ENCODE data around the gene TSPOAP1. TPM values are rescaled to one million over a fixed set of nuclear protein-coding genes. Genes with fewer than 3 reads are reported as not detected.
A peak's percentile ranks its signal among the peaks of the same experiment; 100 is the strongest.

Gene TSPOAP1
- total and polyA plus RNA-seq, 2 of the 13 experiments (the other 11 are each of a cell fraction or from before 2014, with no cell fraction given): not detected

GRCh38 chr17:58351831-58352595 is 23.4 kb upstream of the TSPOAP1 start, which contains the start of gene SUPT4H1 (continued):
- TF ChIP-seq, protein P1, sequence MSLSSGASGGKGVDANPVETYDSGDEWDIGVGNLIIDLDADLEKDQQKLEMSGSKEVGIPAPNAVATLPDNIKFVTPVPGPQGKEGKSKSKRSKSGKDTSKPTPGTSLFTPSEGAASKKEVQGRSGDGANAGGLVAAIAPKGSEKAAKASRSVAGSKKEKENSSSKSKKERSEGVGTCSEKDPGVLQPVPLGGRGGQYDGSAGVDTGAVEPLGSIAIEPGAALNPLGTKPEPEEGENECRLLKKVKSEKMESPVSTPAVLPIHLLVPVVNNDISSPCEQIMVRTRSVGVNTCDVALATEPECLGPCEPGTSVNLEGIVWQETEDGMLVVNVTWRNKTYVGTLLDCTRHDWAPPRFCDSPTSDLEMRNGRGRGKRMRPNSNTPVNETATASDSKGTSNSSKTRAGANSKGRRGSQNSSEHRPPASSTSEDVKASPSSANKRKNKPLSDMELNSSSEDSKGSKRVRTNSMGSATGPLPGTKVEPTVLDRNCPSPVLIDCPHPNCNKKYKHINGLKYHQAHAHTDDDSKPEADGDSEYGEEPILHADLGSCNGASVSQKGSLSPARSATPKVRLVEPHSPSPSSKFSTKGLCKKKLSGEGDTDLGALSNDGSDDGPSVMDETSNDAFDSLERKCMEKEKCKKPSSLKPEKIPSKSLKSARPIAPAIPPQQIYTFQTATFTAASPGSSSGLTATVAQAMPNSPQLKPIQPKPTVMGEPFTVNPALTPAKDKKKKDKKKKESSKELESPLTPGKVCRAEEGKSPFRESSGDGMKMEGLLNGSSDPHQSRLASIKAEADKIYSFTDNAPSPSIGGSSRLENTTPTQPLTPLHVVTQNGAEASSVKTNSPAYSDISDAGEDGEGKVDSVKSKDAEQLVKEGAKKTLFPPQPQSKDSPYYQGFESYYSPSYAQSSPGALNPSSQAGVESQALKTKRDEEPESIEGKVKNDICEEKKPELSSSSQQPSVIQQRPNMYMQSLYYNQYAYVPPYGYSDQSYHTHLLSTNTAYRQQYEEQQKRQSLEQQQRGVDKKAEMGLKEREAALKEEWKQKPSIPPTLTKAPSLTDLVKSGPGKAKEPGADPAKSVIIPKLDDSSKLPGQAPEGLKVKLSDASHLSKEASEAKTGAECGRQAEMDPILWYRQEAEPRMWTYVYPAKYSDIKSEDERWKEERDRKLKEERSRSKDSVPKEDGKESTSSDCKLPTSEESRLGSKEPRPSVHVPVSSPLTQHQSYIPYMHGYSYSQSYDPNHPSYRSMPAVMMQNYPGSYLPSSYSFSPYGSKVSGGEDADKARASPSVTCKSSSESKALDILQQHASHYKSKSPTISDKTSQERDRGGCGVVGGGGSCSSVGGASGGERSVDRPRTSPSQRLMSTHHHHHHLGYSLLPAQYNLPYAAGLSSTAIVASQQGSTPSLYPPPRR (CRISPR knock-in tag; IDR thresholded peaks at IDR 0.05; ENCODE audit: borderline replicate concordance): peak; percentile 57; the same call in 1 of the 2 replicates
- TF ChIP-seq NRL (CRISPR knock-in tag; IDR thresholded peaks at IDR 0.05; ENCODE audit: borderline replicate concordance): peak; percentile 93
- peak; percentile 85 to 86 for TF ChIP-seq POLR2A (IDR thresholded peaks at IDR 0.05; ENCODE audit: insufficient read depth in 1 of 2, low read depth in 2 of 2, low read length in 2 of 2)
- 0 out of 2 replicates have a peak, but pooled peaks have one; percentile 67 for TF ChIP-seq DNMT1 (CRISPR knock-in tag; IDR thresholded peaks at IDR 0.05)
- peak; percentile 80 for TF ChIP-seq ZSCAN21 (CRISPR knock-in tag; IDR thresholded peaks at IDR 0.05; ENCODE audit: borderline replicate concordance)
- TF ChIP-seq, protein P2, sequence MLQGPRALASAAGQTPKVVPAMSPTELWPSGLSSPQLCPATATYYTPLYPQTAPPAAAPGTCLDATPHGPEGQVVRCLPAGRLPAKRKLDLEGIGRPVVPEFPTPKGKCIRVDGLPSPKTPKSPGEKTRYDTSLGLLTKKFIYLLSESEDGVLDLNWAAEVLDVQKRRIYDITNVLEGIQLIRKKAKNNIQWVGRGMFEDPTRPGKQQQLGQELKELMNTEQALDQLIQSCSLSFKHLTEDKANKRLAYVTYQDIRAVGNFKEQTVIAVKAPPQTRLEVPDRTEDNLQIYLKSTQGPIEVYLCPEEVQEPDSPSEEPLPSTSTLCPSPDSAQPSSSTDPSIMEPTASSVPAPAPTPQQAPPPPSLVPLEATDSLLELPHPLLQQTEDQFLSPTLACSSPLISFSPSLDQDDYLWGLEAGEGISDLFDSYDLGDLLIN (CRISPR knock-in tag; IDR thresholded peaks at IDR 0.05; ENCODE audit: borderline replicate concordance): peak; percentile 24; the same call in 1 of the 2 replicates
- peak; percentile 63; the same call in 1 of the 2 replicates for TF ChIP-seq ZIK1 (CRISPR knock-in tag; IDR thresholded peaks at IDR 0.05; ENCODE audit: borderline replicate concordance, low read depth)
- TF ChIP-seq ATF2 (CRISPR knock-in tag; IDR thresholded peaks at IDR 0.05): peak; percentile 62
- TF ChIP-seq RORA (CRISPR knock-in tag; IDR thresholded peaks at IDR 0.05): no peak
- TF ChIP-seq ARID4A (CRISPR knock-in tag; IDR thresholded peaks at IDR 0.05; ENCODE audit: borderline replicate concordance): peak; percentile 96
- peak; percentile 79 for TF ChIP-seq ZNF430 (CRISPR knock-in tag; IDR thresholded peaks at IDR 0.05)
- no peak for TF ChIP-seq ZBTB21 (CRISPR knock-in tag; IDR thresholded peaks at IDR 0.05)
- peak; percentile 85; the same call in 1 of the 2 replicates for TF ChIP-seq HNRNPL (IDR thresholded peaks at IDR 0.05; ENCODE audit: low read depth, low read length)
- no peak for TF ChIP-seq PBX2 (CRISPR knock-in tag; IDR thresholded peaks at IDR 0.05)

Measured in HepG2 (cell line).